ENCODE results near the gene USP20. TPM values are rescaled to one million over a fixed set of nuclear protein-coding genes. Genes with fewer than 3 reads are reported as not detected.

USP20 gene
- total RNA-seq, 4 donors from 2014 or later = 23.9 to 61.8 (median 52.0) TPM

GRCh38 chr9:129813661-129814060, 21.6 kb upstream of the USP20 start:
- H3K9me3 ChIP-seq = no peaks in the 10 kb centered on the region
- H3K4me1 ChIP-seq = no peaks in the 10 kb centered on the region
- H3K27me3 ChIP-seq = no peaks in the 10 kb centered on the region
- peaks cover 20 to 32% of the 10 kb centered on the region in 2 donors for H3K36me3 ChIP-seq
- intact Hi-C loops (cut with DNase I) = no loop called here
- H3K27ac ChIP-seq = no peak overlapping the region
- TF ChIP-seq CTCF (IDR thresholded peaks at IDR 0.05) (no peak), POLR2A (IDR thresholded peaks at IDR 0.05) (no peak)
- WGBS, 2 donors = 85 to 88% methylated on average over 9 of the region's 9 CpGs
- DNase-seq = no peak
- H3K4me3 ChIP-seq (replicated peaks in 1 of 3) = no peak overlapping the region

GRCh38 chr9:129814432-129815223, 20.6 kb upstream of the USP20 start:
- intact Hi-C loops (cut with DNase I) = no loop called here
- Histone ChIP-seq H3K27ac (no peak overlapping the region), H3K9me3 (no peaks in the 10 kb centered on the region), H3K27me3 (no peaks in the 10 kb centered on the region), H3K4me1 (no peaks in the 10 kb centered on the region), H3K4me3 (replicated peaks in 1 of 3) (no peak overlapping the region), H3K36me3 (peaks cover 20 to 28% of the 10 kb centered on the region in 2 donors)
- TF ChIP-seq CTCF (IDR thresholded peaks at IDR 0.05) (no peak), POLR2A (IDR thresholded peaks at IDR 0.05) (no peak)
- WGBS, 2 donors = 89 to 90% methylated on average over 17 of the region's 17 CpGs
- DNase-seq = no peak

- H3K9me3 ChIP-seq = no peaks in the 10 kb centered on the region
- intact Hi-C loops (cut with DNase I) = no loop called here
Observed at GRCh38 chr9:129815278-129815677, 20.0 kb upstream of the USP20 start.

GRCh38 chr9:129816501-129817435, 18.5 kb upstream of the USP20 start:
- DNase-seq = no peak
- TF ChIP-seq POLR2A (IDR thresholded peaks at IDR 0.05) (no peak), CTCF (IDR thresholded peaks at IDR 0.05) (no peak)
- H3K4me1 ChIP-seq = no peaks in the 10 kb centered on the region
- no peak overlapping the region for H3K27ac ChIP-seq
- intact Hi-C loops (cut with DNase I) = no loop called here
- peaks cover 32% of the 10 kb centered on the region in 2 donors for H3K36me3 ChIP-seq
- no peak overlapping the region for H3K4me3 ChIP-seq (replicated peaks in 1 of 3)
- WGBS, 2 donors = 85 to 97% methylated on average over 14 of the region's 14 CpGs
- H3K9me3 ChIP-seq = no peaks in the 10 kb centered on the region
- H3K27me3 ChIP-seq = no peaks in the 10 kb centered on the region

More at GRCh38 chr9:129815278-129815677, 20.0 kb upstream of the USP20 start:
- H3K27ac ChIP-seq = no peak overlapping the region
- TF ChIP-seq CTCF (IDR thresholded peaks at IDR 0.05) (no peak), POLR2A (IDR thresholded peaks at IDR 0.05) (no peak)
- peaks cover 20 to 22% of the 10 kb centered on the region in 2 donors for H3K36me3 ChIP-seq
- no peaks in the 10 kb centered on the region for H3K27me3 ChIP-seq
- H3K4me3 ChIP-seq (replicated peaks in 1 of 3) = no peak overlapping the region
- no peaks in the 10 kb centered on the region for H3K4me1 ChIP-seq
- WGBS, 2 donors = 89 to 96% methylated on average over 11 of the region's 11 CpGs
- DNase-seq = no peak

Measured in thyroid gland (tissue), 4 donors.